Neural cell (in vitro differentiated cells): ENCODE results near the gene THRAP3. TPM values are rescaled to one million over a fixed set of nuclear protein-coding genes. Genes with fewer than 3 reads are reported as not detected.

Source experiments
- H2AFZ ChIP-seq: fragments of 200-600, 300-800 bp; sonication (generic), shearing (Covaris generic); 2 replicates; pipeline ENCODE4 v1.6.0; 2014; ENCODE audit warnings: low read depth, mild to moderate bottlenecking, antibody characterized with exemption, low read length, moderate library complexity
- H3F3A ChIP-seq: fragments of 200-600 bp; shearing (Covaris generic); 2 replicates; pipeline ENCODE4 v1.6.1; 2016; ENCODE audit warnings: mild to moderate bottlenecking, moderate library complexity, mixed read lengths, antibody characterized with exemption, low read length; ENCODE audit not compliant: insufficient read depth, poor library complexity, severe bottlenecking
- H3K27ac ChIP-seq: fragments of 200-600, 300-800 bp; sonication (generic), shearing (Covaris generic); 2 replicates; pipeline ENCODE4 v1.5.1; 2014; ENCODE audit warnings: mild to moderate bottlenecking, low read length, moderate library complexity
- H3K27me3 ChIP-seq: fragments of 300-800, 200-600 bp; sonication (generic), shearing (Covaris generic); 2 replicates; pipeline ENCODE4 v1.6.0; 2014; ENCODE audit warnings: mild to moderate bottlenecking, low read depth, low read length, moderate library complexity; ENCODE audit not compliant: insufficient read depth
- H3K36me3 ChIP-seq: fragments of 300-800, 200-600 bp; sonication (generic), shearing (Covaris generic); 2 replicates; pipeline ENCODE4 v1.5.1; 2014; ENCODE audit warnings: mild to moderate bottlenecking, antibody characterized with exemption, low read length, moderate library complexity; ENCODE audit not compliant: insufficient read depth
- H3K4me2 ChIP-seq: fragments of 300-800, 200-600 bp; sonication (generic), shearing (Covaris generic); 2 replicates; pipeline ENCODE4 v1.6.0; 2014; ENCODE audit warnings: mild to moderate bottlenecking, low read length
- H3K4me3 ChIP-seq: fragments of 300-800, 200-600 bp; sonication (generic), shearing (Covaris generic); 2 replicates; pipeline ENCODE4 v1.5.1; 2014; ENCODE audit warnings: mild to moderate bottlenecking, low read length, moderate library complexity
- H3K79me2 ChIP-seq: fragments of 200-600 bp; shearing (Covaris generic); replicated peaks from 2 replicates; pipeline ENCODE4 v1.6.0; 2014; ENCODE audit warnings: mild to moderate bottlenecking, low read length, moderate library complexity; ENCODE audit not compliant: insufficient read depth
- H3K9ac ChIP-seq: fragments of 300-800, 200-600 bp; sonication (generic), shearing (Covaris generic); 2 replicates; pipeline ENCODE4 v1.6.1; 2016; ENCODE audit warnings: mild to moderate bottlenecking, low read length, mixed read lengths
- H3K9me2 ChIP-seq: fragments of 200-600 bp; shearing (Covaris generic); 2 replicates; pipeline ENCODE4 v1.6.1; 2016; ENCODE audit warnings: mild to moderate bottlenecking, low read length, mixed read lengths; ENCODE audit not compliant: insufficient read depth
- H3K9me3 ChIP-seq: fragments of 200-600, 300-800 bp; sonication (generic), shearing (Covaris generic); 2 replicates; pipeline ENCODE4 v1.6.1; 2016; ENCODE audit warnings: mild to moderate bottlenecking, mixed run types, low read length, moderate library complexity, mixed read lengths
- H4K20me1 ChIP-seq: fragments of 200-600 bp; shearing (Covaris generic); 2 replicates; pipeline ENCODE4 v1.6.1; 2016; ENCODE audit warnings: mild to moderate bottlenecking, mixed run types; ENCODE audit not compliant: insufficient read depth
- CTCF ChIP-seq: fragments of 450-650 bp; IDR thresholded peaks from 2 replicates; pipeline ENCODE4 v1.5.1; 2014; ENCODE audit warnings: antibody characterized with exemption, mild to moderate bottlenecking, moderate library complexity; ENCODE audit not compliant: poor library complexity, severe bottlenecking
- EP300 ChIP-seq: fragments of 450-650 bp; conservative IDR thresholded peaks from 2 replicates; pipeline ENCODE4 v1.6.1; 2014; ENCODE audit warnings: antibody characterized with exemption, mild to moderate bottlenecking, moderate library complexity; ENCODE audit not compliant: poor library complexity, severe bottlenecking
- EZH2 ChIP-seq: fragments of 200-600, 300-800 bp; shearing (Covaris generic), sonication (generic); IDR thresholded peaks from 2 replicates; pipeline ENCODE4 v1.6.1; 2014; ENCODE audit warnings: antibody characterized with exemption, low read length, borderline replicate concordance, mild to moderate bottlenecking; ENCODE audit not compliant: insufficient read depth, poor library complexity, severe bottlenecking
- MXI1 ChIP-seq: fragments of 450-650 bp; conservative IDR thresholded peaks from 2 replicates; pipeline ENCODE4 v1.6.1; 2014; ENCODE audit warnings: antibody characterized with exemption, mild to moderate bottlenecking; ENCODE audit not compliant: poor library complexity, severe bottlenecking
- POLR2AphosphoS5 ChIP-seq: IDR thresholded peaks from 2 replicates; pipeline ENCODE4 v1.6.1; 2012
- RAD21 ChIP-seq: fragments of 450-650 bp; conservative IDR thresholded peaks from 2 replicates; pipeline ENCODE4 v1.6.1; 2014; ENCODE audit warnings: antibody characterized with exemption, mild to moderate bottlenecking, moderate library complexity
- REST ChIP-seq: IDR thresholded peaks from 2 replicates; pipeline ENCODE4 v1.6.1; 2012; ENCODE audit warnings: borderline replicate concordance
- SMC3 ChIP-seq: fragments of 450-650 bp; conservative IDR thresholded peaks from 2 replicates; pipeline ENCODE4 v1.6.1; 2014; ENCODE audit warnings: antibody characterized with exemption, mild to moderate bottlenecking, moderate library complexity; ENCODE audit not compliant: poor library complexity
- TAF1 ChIP-seq: IDR thresholded peaks from 2 replicates; pipeline ENCODE4 v1.6.1; 2012; ENCODE audit warnings: low read depth
- polyA plus RNA-seq: library from polyadenylated mRNA; depleted of rRNA; stranded (reverse); fragments of >200 nt; gene quantifications from 2 replicates; pipeline ENCODE4 v1.2.3, GENCODE V29; 2014

The THRAP3 gene
- polyA plus RNA-seq, 1 donor from 2014 or later = 54.4 TPM

- Histone ChIP-seq H3K4me2 (no peak overlapping the region), H3K9me2 (no peaks in the 10 kb centered on the region), H3K9me3 (no peaks in the 10 kb centered on the region), H3K27me3 (no peaks in the 10 kb centered on the region), H3K9ac (no peak overlapping the region), H3K4me3 (no peak overlapping the region), H2AFZ (no peak overlapping the region), H4K20me1 (peaks cover 5% of the 10 kb centered on the region), H3K27ac (no peak overlapping the region), H3K36me3 (no peaks in the 10 kb centered on the region), H3K79me2 (peaks cover 78% of the 10 kb centered on the region), H3F3A (no peaks in the 10 kb centered on the region)
- TF ChIP-seq CTCF = no peak
- no peak for TF ChIP-seq MXI1
- no peak for TF ChIP-seq RAD21
- no peak for TF ChIP-seq TAF1
- TF ChIP-seq REST = no peak
- TF ChIP-seq POLR2AphosphoS5 = no peak
- no peak for TF ChIP-seq SMC3
- TF ChIP-seq EP300 = no peak
Observed at GRCh38 chr1:36231191-36231590, 6.9 kb downstream of the THRAP3 start.

GRCh38 chr1:36232212-36233095, 8.2 kb downstream of the THRAP3 start:
- no peaks in the 10 kb centered on the region for H3K27me3 ChIP-seq
- H4K20me1 ChIP-seq = no peaks in the 10 kb centered on the region
- no peaks in the 10 kb centered on the region for H3K36me3 ChIP-seq
- no peak overlapping the region for H2AFZ ChIP-seq
- no peaks in the 10 kb centered on the region for H3K9me2 ChIP-seq
- TF ChIP-seq EP300 (no peak), TAF1 (no peak), RAD21 (no peak), CTCF (no peak), POLR2AphosphoS5 (no peak), MXI1 (no peak), SMC3 (no peak), REST (no peak), EZH2 (no peak)
- no peaks in the 10 kb centered on the region for H3F3A ChIP-seq
- H3K9me3 ChIP-seq = no peaks in the 10 kb centered on the region
- peaks cover 79% of the 10 kb centered on the region for H3K79me2 ChIP-seq
- H3K27ac ChIP-seq = no peak overlapping the region
- no peak overlapping the region for H3K4me2 ChIP-seq
- H3K9ac ChIP-seq = no peak overlapping the region
- no peak overlapping the region for H3K4me3 ChIP-seq
